Smooth muscle cell (in vitro differentiated cells): ENCODE measurements around the gene PCDHB9. TPM values are rescaled to one million over a fixed set of nuclear protein-coding genes. Genes with fewer than 3 reads are reported as not detected.
"Not testable (repeated sequence)": the region's sequence is repeated elsewhere in the genome, so short reads cannot be mapped to it uniquely, and the experiment has no call there.

Experiments used
- DNase-seq: peaks from one replicate; lab custom pipeline; 2025; ENCODE audit not compliant: unreplicated experiment; lab: John Stamatoyannopoulos, UW
- H2AFZ ChIP-seq: fragments of 200-600 bp; sonication (generic); 2 replicates; pipeline ENCODE4 v1.6.0; 2016; ENCODE audit warnings: antibody characterized with exemption, low read depth, mild to moderate bottlenecking
- H3F3A ChIP-seq: fragments of 200-600 bp; sonication (generic); 2 replicates; pipeline ENCODE4 v1.6.0; 2017; ENCODE audit warnings: antibody characterized with exemption, low read depth
- H3K27ac ChIP-seq: fragments of 200-600 bp; sonication (generic); 2 replicates; pipeline ENCODE4 v1.5.1; 2016; ENCODE audit warnings: low read depth, mild to moderate bottlenecking
- H3K27me3 ChIP-seq: fragments of 200-600 bp; sonication (generic); 2 replicates; pipeline ENCODE4 v1.6.1; 2016; ENCODE audit warnings: low read depth, mild to moderate bottlenecking
- H3K36me3 ChIP-seq: fragments of 200-600 bp; sonication (generic); 2 replicates; pipeline ENCODE4 v1.5.1; 2016; ENCODE audit warnings: low read depth
- H3K4me1 ChIP-seq: fragments of 200-600 bp; sonication (generic); 2 replicates; pipeline ENCODE4 v1.5.1; 2016; ENCODE audit warnings: low read depth
- H3K4me2 ChIP-seq: fragments of 200-600 bp; sonication (generic); 2 replicates; pipeline ENCODE4 v1.6.0; 2016; ENCODE audit warnings: mild to moderate bottlenecking
- H3K4me3 ChIP-seq: fragments of 200-600 bp; sonication (generic); 2 replicates; pipeline ENCODE4 v1.5.1; 2016; ENCODE audit warnings: mild to moderate bottlenecking
- H3K79me2 ChIP-seq: fragments of 200-600 bp; sonication (generic); 2 replicates; pipeline ENCODE4 v1.6.0; 2016; ENCODE audit warnings: low read depth, mild to moderate bottlenecking
- H3K9ac ChIP-seq: fragments of 200-600 bp; sonication (generic); 2 replicates; pipeline ENCODE4 v1.6.0; 2016; ENCODE audit warnings: low read depth
- H3K9me3 ChIP-seq: fragments of 200-600 bp; sonication (generic); replicated peaks from 2 replicates; pipeline ENCODE4 v1.5.1; 2016; ENCODE audit warnings: low read depth
- H4K20me1 ChIP-seq: fragments of 200-600 bp; sonication (generic); 2 replicates; pipeline ENCODE4 v1.6.0; 2016; ENCODE audit warnings: low read depth
- WGBS: methylation state at CpG from one replicate; pipeline ENCODE4 v1.1.7; 2016; ENCODE audit warnings: low lambda C conversion rate; 5-methylcytosine and 5-hydroxymethylcytosine counted together
- polyA plus RNA-seq: library from polyadenylated mRNA; unstranded; fragments of >200 nt; fragmentation: Nextera tagmentation; extraction: Ambion mirVana; gene quantifications from 2 replicates; pipeline ENCODE4 v1.2.1, GENCODE V29; 2016
- total RNA-seq: library from RNA; depleted of rRNA; stranded (reverse); fragments of >200 nt; gene quantifications from 2 replicates; pipeline ENCODE4 v1.2.3, GENCODE V29; 2014
- TF ChIP-seq, protein P1 (sequence below): fragments of 200-600 bp; sonication (generic); IDR thresholded peaks from 2 replicates; pipeline ENCODE4 v1.5.1; 2017; ENCODE audit warnings: borderline replicate concordance, mild to moderate bottlenecking, antibody characterized with exemption; ENCODE audit not compliant: insufficient read depth, poor library complexity, severe bottlenecking

PCDHB9 gene
- total and polyA plus RNA-seq, 2 experiments from 2014 or later: 2.2 to 4.1 TPM

DNA sequence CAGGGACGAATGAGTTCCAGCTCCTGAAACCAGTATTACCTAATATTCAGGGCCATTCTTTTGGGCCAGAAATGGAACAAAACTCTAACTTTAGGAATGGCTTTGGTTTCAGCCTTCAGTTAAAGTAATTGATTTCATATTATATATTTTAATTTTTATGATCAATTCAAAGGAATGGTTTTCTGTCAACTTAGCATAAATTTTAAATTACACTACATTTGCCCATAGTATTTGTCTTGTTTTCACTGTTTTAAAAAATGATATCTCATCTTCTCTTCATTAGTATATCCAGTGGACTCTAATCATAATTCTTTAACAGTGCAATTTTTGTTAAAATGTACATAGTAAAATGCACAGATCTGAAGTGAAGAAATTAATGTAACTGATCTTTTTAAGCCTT lies 6.6 kb upstream of the PCDHB9 start:
- Histone ChIP-seq H3K4me3 (no peak overlapping the region), H3K9ac (no peak overlapping the region), H3K27ac (no peak overlapping the region), H2AFZ (no peak overlapping the region), H3K9me3 (no peaks in the 10 kb centered on the region), H3K4me2 (no peak overlapping the region), H3K36me3 (no peaks in the 10 kb centered on the region), H3K4me1 (no peaks in the 10 kb centered on the region), H3K27me3 (no peaks in the 10 kb centered on the region), H3F3A (no peaks in the 10 kb centered on the region), H4K20me1 (no peaks in the 10 kb centered on the region), H3K79me2 (no peaks in the 10 kb centered on the region)
- TF ChIP-seq, protein P1, sequence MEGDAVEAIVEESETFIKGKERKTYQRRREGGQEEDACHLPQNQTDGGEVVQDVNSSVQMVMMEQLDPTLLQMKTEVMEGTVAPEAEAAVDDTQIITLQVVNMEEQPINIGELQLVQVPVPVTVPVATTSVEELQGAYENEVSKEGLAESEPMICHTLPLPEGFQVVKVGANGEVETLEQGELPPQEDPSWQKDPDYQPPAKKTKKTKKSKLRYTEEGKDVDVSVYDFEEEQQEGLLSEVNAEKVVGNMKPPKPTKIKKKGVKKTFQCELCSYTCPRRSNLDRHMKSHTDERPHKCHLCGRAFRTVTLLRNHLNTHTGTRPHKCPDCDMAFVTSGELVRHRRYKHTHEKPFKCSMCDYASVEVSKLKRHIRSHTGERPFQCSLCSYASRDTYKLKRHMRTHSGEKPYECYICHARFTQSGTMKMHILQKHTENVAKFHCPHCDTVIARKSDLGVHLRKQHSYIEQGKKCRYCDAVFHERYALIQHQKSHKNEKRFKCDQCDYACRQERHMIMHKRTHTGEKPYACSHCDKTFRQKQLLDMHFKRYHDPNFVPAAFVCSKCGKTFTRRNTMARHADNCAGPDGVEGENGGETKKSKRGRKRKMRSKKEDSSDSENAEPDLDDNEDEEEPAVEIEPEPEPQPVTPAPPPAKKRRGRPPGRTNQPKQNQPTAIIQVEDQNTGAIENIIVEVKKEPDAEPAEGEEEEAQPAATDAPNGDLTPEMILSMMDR: no peak
- WGBS: 82% methylated on average over 1 of the region's 1 CpG
- DNase-seq: no peak

- H3F3A ChIP-seq: no peaks in the 10 kb centered on the region
- peak within 1 kb of the TSS; percentile 3 for H3K27ac ChIP-seq
- no peaks in the 10 kb centered on the region for H3K27me3 ChIP-seq
- H3K4me1 ChIP-seq: no peaks in the 10 kb centered on the region
- H3K4me2 ChIP-seq: peak within 1 kb of the TSS; percentile 65
- TF ChIP-seq, protein P1: peak; percentile 43
- peak within 1 kb of the TSS; percentile 44 for H3K4me3 ChIP-seq
- H3K9ac ChIP-seq: peak within 1 kb of the TSS; percentile 10
- peak within 1 kb of the TSS; percentile 6 for H2AFZ ChIP-seq
- 33% methylated on average over 13 of the region's 13 CpGs for WGBS
- H3K9me3 ChIP-seq: peaks cover 8% of the 10 kb centered on the region
- no peaks in the 10 kb centered on the region for H4K20me1 ChIP-seq
- no peaks in the 10 kb centered on the region for H3K79me2 ChIP-seq
- no peaks in the 10 kb centered on the region for H3K36me3 ChIP-seq
- DNase-seq: no peak
Observed at GRCh38 chr5:141182248-141182647, 4.7 kb upstream of the PCDHB9 start, which contains the start of gene PCDHB16. PCDHB16 (plus strand) TSS chr5:141182387; CDS start chr5:141182560, 173 bp downstream.

GRCh38 chr5:141184117-141184855 lies 2.7 kb upstream of the PCDHB9 start:
- not testable (repeated sequence) for H3K4me2 ChIP-seq, H3K79me2 ChIP-seq, H3K27me3 ChIP-seq, H4K20me1 ChIP-seq, H3K27ac ChIP-seq, H3K4me3 ChIP-seq, H2AFZ ChIP-seq, H3F3A ChIP-seq, H3K36me3 ChIP-seq, H3K9me3 ChIP-seq, DNase-seq, H3K4me1 ChIP-seq, H3K9ac ChIP-seq
- WGBS: 95% methylated on average over 29 of the region's 69 CpGs

DNA sequence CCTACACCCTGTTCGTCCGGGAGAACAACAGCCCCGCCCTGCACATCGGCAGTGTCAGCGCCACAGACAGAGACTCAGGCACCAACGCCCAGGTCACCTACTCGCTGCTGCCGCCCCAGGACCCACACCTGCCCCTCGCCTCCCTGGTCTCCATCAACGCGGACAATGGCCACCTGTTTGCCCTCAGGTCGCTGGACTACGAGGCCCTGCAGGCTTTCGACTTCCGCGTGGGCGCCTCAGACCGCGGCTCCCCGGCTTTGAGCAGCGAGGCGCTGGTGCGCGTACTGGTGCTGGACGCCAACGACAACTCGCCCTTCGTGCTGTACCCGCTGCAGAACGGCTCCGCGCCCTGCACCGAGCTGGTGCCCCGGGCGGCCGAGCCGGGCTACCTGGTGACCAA lies 1.7 kb downstream of the PCDHB9 start:
- 95% methylated on average over 25 of the region's 37 CpGs for WGBS
- H3K9me3 ChIP-seq, H4K20me1 ChIP-seq, H3K36me3 ChIP-seq, H3K4me3 ChIP-seq, H2AFZ ChIP-seq, H3K27me3 ChIP-seq, H3K4me2 ChIP-seq, H3K4me1 ChIP-seq, DNase-seq, H3F3A ChIP-seq, H3K9ac ChIP-seq, H3K79me2 ChIP-seq, H3K27ac ChIP-seq: not testable (repeated sequence)

- H3K36me3 ChIP-seq, H3K79me2 ChIP-seq, H3F3A ChIP-seq, H3K4me3 ChIP-seq, H3K9me3 ChIP-seq, H3K27ac ChIP-seq, H3K4me2 ChIP-seq, H4K20me1 ChIP-seq, H3K9ac ChIP-seq, H2AFZ ChIP-seq, DNase-seq, H3K4me1 ChIP-seq, H3K27me3 ChIP-seq: not testable (repeated sequence)
- 95% methylated on average over 18 of the region's 35 CpGs for WGBS
Observed at GRCh38 chr5:141189131-141189530, 2.2 kb downstream of the PCDHB9 start.
